HG03565 (cell line): ENCODE data around the gene GSG1L.
"Not testable (repeated sequence)": the region's sequence is repeated elsewhere in the genome, so short reads cannot be mapped to it uniquely, and the experiment has no call there.

Experiments
- ATAC-seq: cut with Tn5 transposase; IDR thresholded peaks from one replicate; pipeline ENCODE4 v1.9.1; 2021; ENCODE audit warnings: mild to moderate bottlenecking, moderate library complexity; ENCODE audit not compliant: unreplicated experiment

GSG1L gene

GRCh38 chr16:27954191-27954590, 109.3 kb downstream of the GSG1L start:
- ATAC-seq: no peak

GRCh38 chr16:27952811-27953210, 110.7 kb downstream of the GSG1L start:
- ATAC-seq: no peak

GRCh38 chr16:27951489-27952120, 111.9 kb downstream of the GSG1L start:
- no peak for ATAC-seq

- ATAC-seq: no peak
These were observed 113.2 kb downstream of the GSG1L start for GRCh38 chr16:27950206-27950887.

GRCh38 chr16:27947696-27948095, 115.8 kb downstream of the GSG1L start:
- ATAC-seq: no peak

GRCh38 chr16:27945233-27945973, 118.1 kb downstream of the GSG1L start:
- no peak for ATAC-seq

GRCh38 chr16:27943766-27944165, 119.7 kb downstream of the GSG1L start:
- no peak for ATAC-seq

GRCh38 chr16:27942071-27942470, 121.4 kb downstream of the GSG1L start:
- not testable (repeated sequence) for ATAC-seq

GRCh38 chr16:27935076-27935475, 128.4 kb downstream of the GSG1L start:
- no peak for ATAC-seq

- no peak for ATAC-seq
These were observed 130.9 kb downstream of the GSG1L start for GRCh38 chr16:27932542-27933135.

GRCh38 chr16:27929818-27930217, 133.7 kb downstream of the GSG1L start:
- no peak for ATAC-seq

- ATAC-seq: no peak
These were observed 135.0 kb downstream of the GSG1L start for GRCh38 chr16:27928542-27928941.

GRCh38 chr16:27927266-27927901, 136.1 kb downstream of the GSG1L start:
- no peak for ATAC-seq

- no peak for ATAC-seq
These were observed 137.9 kb downstream of the GSG1L start for GRCh38 chr16:27925612-27926011.

GRCh38 chr16:27924411-27925118, 138.9 kb downstream of the GSG1L start:
- ATAC-seq: no peak

GRCh38 chr16:27923751-27924150, 139.8 kb downstream of the GSG1L start:
- ATAC-seq: no peak

- no peak for ATAC-seq
These were observed 141.1 kb downstream of the GSG1L start for GRCh38 chr16:27922433-27922832.

GRCh38 chr16:27921134-27921533, 142.4 kb downstream of the GSG1L start:
- no peak for ATAC-seq

- no peak for ATAC-seq
These were observed 143.1 kb downstream of the GSG1L start for GRCh38 chr16:27920391-27920891.

GRCh38 chr16:27918755-27919154, 144.8 kb downstream of the GSG1L start:
- no peak for ATAC-seq
